Smooth muscle cell (in vitro differentiated cells): ENCODE results near the gene COL6A3. TPM values are rescaled to one million over a fixed set of nuclear protein-coding genes. Genes with fewer than 3 reads are reported as not detected.

Experiments used
- DNase-seq: peaks from one replicate; lab custom pipeline; 2025; ENCODE audit not compliant: unreplicated experiment; lab: John Stamatoyannopoulos, UW
- H2AFZ ChIP-seq: fragments of 200-600 bp; sonication (generic); 2 replicates; pipeline ENCODE4 v1.6.0; 2016; ENCODE audit warnings: antibody characterized with exemption, low read depth, mild to moderate bottlenecking
- H3F3A ChIP-seq: fragments of 200-600 bp; sonication (generic); 2 replicates; pipeline ENCODE4 v1.6.0; 2017; ENCODE audit warnings: antibody characterized with exemption, low read depth
- H3K27ac ChIP-seq: fragments of 200-600 bp; sonication (generic); 2 replicates; pipeline ENCODE4 v1.5.1; 2016; ENCODE audit warnings: low read depth, mild to moderate bottlenecking
- H3K27me3 ChIP-seq: fragments of 200-600 bp; sonication (generic); 2 replicates; pipeline ENCODE4 v1.6.1; 2016; ENCODE audit warnings: low read depth, mild to moderate bottlenecking
- H3K36me3 ChIP-seq: fragments of 200-600 bp; sonication (generic); 2 replicates; pipeline ENCODE4 v1.5.1; 2016; ENCODE audit warnings: low read depth
- H3K4me1 ChIP-seq: fragments of 200-600 bp; sonication (generic); 2 replicates; pipeline ENCODE4 v1.5.1; 2016; ENCODE audit warnings: low read depth
- H3K4me2 ChIP-seq: fragments of 200-600 bp; sonication (generic); 2 replicates; pipeline ENCODE4 v1.6.0; 2016; ENCODE audit warnings: mild to moderate bottlenecking
- H3K4me3 ChIP-seq: fragments of 200-600 bp; sonication (generic); 2 replicates; pipeline ENCODE4 v1.5.1; 2016; ENCODE audit warnings: mild to moderate bottlenecking
- H3K79me2 ChIP-seq: fragments of 200-600 bp; sonication (generic); 2 replicates; pipeline ENCODE4 v1.6.0; 2016; ENCODE audit warnings: low read depth, mild to moderate bottlenecking
- H3K9ac ChIP-seq: fragments of 200-600 bp; sonication (generic); 2 replicates; pipeline ENCODE4 v1.6.0; 2016; ENCODE audit warnings: low read depth
- H3K9me3 ChIP-seq: fragments of 200-600 bp; sonication (generic); replicated peaks from 2 replicates; pipeline ENCODE4 v1.5.1; 2016; ENCODE audit warnings: low read depth
- H4K20me1 ChIP-seq: fragments of 200-600 bp; sonication (generic); 2 replicates; pipeline ENCODE4 v1.6.0; 2016; ENCODE audit warnings: low read depth
- WGBS: methylation state at CpG from one replicate; pipeline ENCODE4 v1.1.7; 2016; ENCODE audit warnings: low lambda C conversion rate; 5-methylcytosine and 5-hydroxymethylcytosine counted together
- polyA plus RNA-seq: library from polyadenylated mRNA; unstranded; fragments of >200 nt; fragmentation: Nextera tagmentation; extraction: Ambion mirVana; gene quantifications from 2 replicates; pipeline ENCODE4 v1.2.1, GENCODE V29; 2016
- total RNA-seq: library from RNA; depleted of rRNA; stranded (reverse); fragments of >200 nt; gene quantifications from 2 replicates; pipeline ENCODE4 v1.2.3, GENCODE V29; 2014
- TF ChIP-seq, protein P1 (sequence below): fragments of 200-600 bp; sonication (generic); IDR thresholded peaks from 2 replicates; pipeline ENCODE4 v1.5.1; 2017; ENCODE audit warnings: borderline replicate concordance, mild to moderate bottlenecking, antibody characterized with exemption; ENCODE audit not compliant: insufficient read depth, poor library complexity, severe bottlenecking

The COL6A3 gene
- total and polyA plus RNA-seq, 2 experiments from 2014 or later, result 888 to 1,708 TPM

DNA sequence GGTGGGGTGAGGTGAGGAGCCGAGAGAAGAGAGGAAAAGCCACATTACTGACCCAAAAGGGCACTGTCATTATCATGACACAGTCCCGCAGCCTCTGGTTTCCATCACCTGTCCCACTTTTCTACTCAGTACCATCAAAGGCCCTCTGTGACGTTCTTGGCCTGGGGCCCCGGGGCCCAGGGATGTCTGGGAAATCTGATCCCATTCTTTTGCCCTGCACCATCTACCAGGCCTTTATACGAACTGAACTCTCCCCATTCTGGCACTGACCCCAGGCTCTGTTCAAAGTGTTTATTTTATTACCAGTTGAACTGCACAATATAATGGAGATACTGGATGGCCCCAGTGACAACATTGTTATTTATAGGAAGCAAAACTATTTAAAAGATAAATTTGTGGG, 89.1 kb downstream of the COL6A3 start:
- TF ChIP-seq, protein P1, sequence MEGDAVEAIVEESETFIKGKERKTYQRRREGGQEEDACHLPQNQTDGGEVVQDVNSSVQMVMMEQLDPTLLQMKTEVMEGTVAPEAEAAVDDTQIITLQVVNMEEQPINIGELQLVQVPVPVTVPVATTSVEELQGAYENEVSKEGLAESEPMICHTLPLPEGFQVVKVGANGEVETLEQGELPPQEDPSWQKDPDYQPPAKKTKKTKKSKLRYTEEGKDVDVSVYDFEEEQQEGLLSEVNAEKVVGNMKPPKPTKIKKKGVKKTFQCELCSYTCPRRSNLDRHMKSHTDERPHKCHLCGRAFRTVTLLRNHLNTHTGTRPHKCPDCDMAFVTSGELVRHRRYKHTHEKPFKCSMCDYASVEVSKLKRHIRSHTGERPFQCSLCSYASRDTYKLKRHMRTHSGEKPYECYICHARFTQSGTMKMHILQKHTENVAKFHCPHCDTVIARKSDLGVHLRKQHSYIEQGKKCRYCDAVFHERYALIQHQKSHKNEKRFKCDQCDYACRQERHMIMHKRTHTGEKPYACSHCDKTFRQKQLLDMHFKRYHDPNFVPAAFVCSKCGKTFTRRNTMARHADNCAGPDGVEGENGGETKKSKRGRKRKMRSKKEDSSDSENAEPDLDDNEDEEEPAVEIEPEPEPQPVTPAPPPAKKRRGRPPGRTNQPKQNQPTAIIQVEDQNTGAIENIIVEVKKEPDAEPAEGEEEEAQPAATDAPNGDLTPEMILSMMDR, result no peak
- Histone ChIP-seq H3K9me3 (no peaks in the 10 kb centered on the region), H3K27ac (peak overlapping the region; percentile 91), H3K4me3 (no peak overlapping the region), H2AFZ (no peak overlapping the region), H3K9ac (peak overlapping the region; percentile 1), H3K36me3 (peaks cover 3% of the 10 kb centered on the region), H3K4me2 (peak overlapping the region; percentile 32), H3K79me2 (peaks cover 7% of the 10 kb centered on the region), H3K4me1 (peaks cover 5% of the 10 kb centered on the region), H3F3A (peaks cover 88% of the 10 kb centered on the region), H3K27me3 (no peaks in the 10 kb centered on the region), H4K20me1 (peaks cover 9% of the 10 kb centered on the region)
- WGBS, result 18% methylated on average over 5 of the region's 5 CpGs
- DNase-seq, result no peak

DNA sequence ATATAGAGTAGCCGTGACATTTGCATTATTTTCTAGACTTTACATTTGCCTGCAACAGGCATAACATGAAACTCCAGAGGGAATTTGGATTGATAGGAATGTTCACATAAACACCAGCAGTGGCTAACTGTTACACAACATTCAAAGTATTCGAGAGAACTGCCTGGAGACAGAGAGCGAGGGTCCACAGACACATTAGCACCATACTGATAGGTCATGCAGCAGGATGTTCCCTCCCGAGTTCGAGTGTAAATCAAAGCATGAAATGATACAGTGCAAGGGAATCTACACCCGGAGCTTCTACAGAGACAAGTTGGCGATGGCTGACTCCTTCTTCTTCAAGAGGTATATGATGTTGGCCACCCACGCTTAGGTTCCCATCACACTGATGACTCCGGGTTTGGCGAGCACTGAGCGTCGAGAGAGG, 89.5 kb downstream of the COL6A3 start:
- Histone ChIP-seq H3F3A (peaks cover 86% of the 10 kb centered on the region), H3K79me2 (peaks cover 7% of the 10 kb centered on the region), H3K36me3 (no peaks in the 10 kb centered on the region), H3K4me2 (peak overlapping the region; percentile 32), H2AFZ (no peak overlapping the region), H3K9me3 (no peaks in the 10 kb centered on the region), H3K27me3 (no peaks in the 10 kb centered on the region), H3K4me3 (no peak overlapping the region), H3K27ac (peak overlapping the region; percentile 91), H3K4me1 (peaks cover 5% of the 10 kb centered on the region), H3K9ac (no peak overlapping the region), H4K20me1 (peaks cover 6% of the 10 kb centered on the region)
- WGBS, result 25% methylated on average over 12 of the region's 12 CpGs
- TF ChIP-seq, protein P1, result no peak
- DNase-seq, result no peak

DNA sequence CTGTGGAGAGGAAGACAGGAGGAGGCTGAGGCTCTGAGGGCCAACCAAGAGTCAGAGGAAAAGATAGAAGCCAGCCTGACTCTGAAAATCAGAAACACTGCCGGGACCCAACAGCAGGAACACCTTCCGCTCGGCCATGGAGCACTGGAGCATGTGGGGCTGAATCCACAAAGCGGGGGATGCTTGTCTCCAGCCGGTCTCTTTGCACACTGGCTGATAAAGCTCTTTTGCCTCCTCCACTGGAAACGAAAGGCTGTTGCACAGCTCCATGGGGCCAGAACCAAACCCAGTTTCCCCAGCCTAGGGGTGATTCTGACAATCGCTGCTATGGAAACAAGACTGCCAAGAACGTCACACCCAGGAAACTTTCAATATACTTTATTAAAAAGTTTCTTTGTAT, 90.3 kb downstream of the COL6A3 start:
- no peak overlapping the region for H2AFZ ChIP-seq
- WGBS, result 81% methylated on average over 8 of the region's 8 CpGs

DNA sequence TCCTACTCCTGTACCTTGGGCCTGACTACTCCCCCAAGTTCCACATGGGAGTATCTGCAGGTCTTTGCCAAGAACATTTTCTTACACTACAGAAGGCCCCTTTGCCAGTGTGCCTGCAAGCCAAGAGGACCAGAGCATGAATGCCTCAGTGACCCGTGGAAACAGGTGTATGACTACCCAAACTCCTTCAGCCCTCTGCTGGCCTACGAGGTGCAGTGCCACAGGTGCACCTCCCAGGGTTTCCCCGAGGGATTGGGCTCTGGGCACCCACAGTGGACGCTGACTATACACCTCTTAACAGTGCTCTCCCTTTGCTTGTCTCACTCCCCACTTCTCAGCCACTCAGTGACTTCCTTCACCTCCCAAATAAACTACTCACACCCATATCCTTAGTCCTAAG, 91.4 kb downstream of the COL6A3 start:
- Histone ChIP-seq H3K4me2 (no peak overlapping the region), H3K27ac (peak overlapping the region; percentile 91), H3K9ac (no peak overlapping the region), H3K79me2 (peaks cover 2% of the 10 kb centered on the region), H3F3A (peaks cover 86% of the 10 kb centered on the region), H3K36me3 (no peaks in the 10 kb centered on the region), H3K27me3 (no peaks in the 10 kb centered on the region), H3K9me3 (no peaks in the 10 kb centered on the region), H2AFZ (no peak overlapping the region), H4K20me1 (no peaks in the 10 kb centered on the region), H3K4me1 (peaks cover 5% of the 10 kb centered on the region), H3K4me3 (no peak overlapping the region)
- WGBS, result 72% methylated on average over 4 of the region's 4 CpGs
- no peak for DNase-seq
- TF ChIP-seq, protein P1, result peak; percentile 28

More for the DNA sequence above, 90.3 kb downstream of the COL6A3 start:
- peaks cover 4% of the 10 kb centered on the region for H4K20me1 ChIP-seq
- H3K4me1 ChIP-seq, result peaks cover 5% of the 10 kb centered on the region
- no peaks in the 10 kb centered on the region for H3K27me3 ChIP-seq
- H3K9me3 ChIP-seq, result no peaks in the 10 kb centered on the region
- no peak overlapping the region for H3K9ac ChIP-seq
- peaks cover 86% of the 10 kb centered on the region for H3F3A ChIP-seq
- H3K36me3 ChIP-seq, result no peaks in the 10 kb centered on the region
- H3K4me3 ChIP-seq, result no peak overlapping the region
- peak overlapping the region; percentile 91 for H3K27ac ChIP-seq
- peaks cover 7% of the 10 kb centered on the region for H3K79me2 ChIP-seq
- TF ChIP-seq, protein P1, result no peak
- no peak for DNase-seq
- H3K4me2 ChIP-seq, result peak overlapping the region; percentile 32
